Prostate gland (tissue), 2 donors: ENCODE data around the gene GLS. TPM values are rescaled to one million over a fixed set of nuclear protein-coding genes. Genes with fewer than 3 reads are reported as not detected.

Experiments used
- DNase-seq: peaks from one replicate; pipeline ENCODE4 v3.0.0-alpha.2; 2019; ENCODE audit warnings: low spot score
- H3K27ac ChIP-seq, 2 donors: fragments of 200-600 bp; sonication (generic); 2 replicates each; pipeline ENCODE4 v1.5.1; 2017 to 2019
- H3K27me3 ChIP-seq: fragments of 200-600 bp; sonication (generic); replicated peaks from 2 replicates; pipeline ENCODE4 v1.5.1; 2019; ENCODE audit not compliant: insufficient read depth
- H3K36me3 ChIP-seq, 2 donors: fragments of 200-600 bp; sonication (generic); 1 replicate in 1 of 2; 2 replicates in 1 of 2; pipeline versions ENCODE4 v1.5.1 to v1.8.1; 2017 to 2019
- H3K4me1 ChIP-seq: fragments of 200-600 bp; sonication (generic); replicated peaks from 2 replicates; pipeline ENCODE4 v1.5.1; 2019
- H3K4me3 ChIP-seq, 2 donors: fragments of 200-600 bp; sonication (generic); 2 replicates each; pipeline ENCODE4 v1.5.1; 2017 to 2019
- H3K9me3 ChIP-seq: fragments of 200-600 bp; sonication (generic); 2 replicates; pipeline ENCODE4 v1.5.1; 2017
- CTCF ChIP-seq, 4 experiments: fragments of 200-600 bp in 2 of 4; fragments of 450-650 bp in 2 of 4; sonication (generic) in 2 of 4; IDR thresholded peaks; 1 replicate in 3 of 4; 2 replicates in 1 of 4; pipeline ENCODE4 v1.5.1; 2016 to 2019; ENCODE audit warnings: antibody characterized with exemption in 4 of 4, mild to moderate bottlenecking in 2 of 4, moderate library complexity in 2 of 4
- POLR2A ChIP-seq: fragments of 450-650 bp; IDR thresholded peaks from one replicate; pipeline ENCODE4 v1.6.1; 2016; ENCODE audit warnings: antibody characterized with exemption, mild to moderate bottlenecking
- POLR2AphosphoS5 ChIP-seq: sonication (generic); formaldehyde crosslinking; IDR thresholded peaks from one replicate; pipeline ENCODE4 v1.6.1; 2017; ENCODE audit warnings: antibody characterized with exemption
- WGBS: methylation state at CpG from one replicate; pipeline ENCODE4 v1.1.5; 2018; 5-methylcytosine and 5-hydroxymethylcytosine counted together
- intact Hi-C: fragments of 100-400 bp; cut with DNase I; formaldehyde crosslinking; loops from one replicate; pipeline ENCODE4 v1.14.2; 2022
- total RNA-seq, 2 donors: library from RNA; depleted of rRNA; stranded (reverse); fragments of >200 nt; gene quantifications; one replicate each; pipeline ENCODE4 v1.1.0, GENCODE V29; 2016

The GLS gene
- total RNA-seq, 2 donors from 2014 or later = 30.6 to 74.9 TPM

GRCh38 chr2:190891889-190892288 lies 11.3 kb downstream of the GLS start:
- no peak overlapping the region for H3K27ac ChIP-seq
- H3K4me1 ChIP-seq = no peaks in the 10 kb centered on the region

DNA sequence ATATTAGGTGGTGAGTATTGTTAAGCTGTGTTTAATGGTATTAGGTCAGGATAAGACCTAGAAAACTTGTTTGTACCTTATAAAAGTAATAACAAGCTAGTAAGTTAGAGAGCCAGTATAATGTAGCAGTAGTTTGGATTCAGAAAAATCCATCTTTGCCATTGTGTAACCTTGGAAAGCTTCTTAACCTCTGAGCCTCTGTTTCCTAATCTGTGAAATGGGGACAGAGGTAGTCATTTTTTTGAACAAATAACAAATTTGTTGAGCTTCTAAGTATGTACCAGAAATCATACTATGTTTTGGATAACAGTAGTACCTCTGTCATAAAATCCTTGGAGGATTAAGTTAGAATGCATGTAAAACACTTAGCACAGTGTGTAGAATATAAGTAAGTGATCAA lies 12.5 kb downstream of the GLS start:
- intact Hi-C loops = no loop called here
- no peak for DNase-seq
- no peaks in the 10 kb centered on the region for H3K27me3 ChIP-seq
- no peaks in the 10 kb centered on the region for H3K36me3 ChIP-seq
- no peak overlapping the region for H3K27ac ChIP-seq
- no peak overlapping the region for H3K4me3 ChIP-seq
- no peaks in the 10 kb centered on the region for H3K9me3 ChIP-seq
- H3K4me1 ChIP-seq = no peaks in the 10 kb centered on the region
- TF ChIP-seq POLR2A = no peak
- TF ChIP-seq CTCF (IDR thresholded peaks at IDR 0.05) = no peak
- TF ChIP-seq POLR2AphosphoS5 = no peak

More at GRCh38 chr2:190891889-190892288, 11.3 kb downstream of the GLS start:
- DNase-seq = no peak
- 66% methylated on average over 1 of the region's 1 CpG for WGBS
- no peak overlapping the region for H3K4me3 ChIP-seq
- H3K9me3 ChIP-seq = no peaks in the 10 kb centered on the region
- intact Hi-C loops = no loop called here
- H3K27me3 ChIP-seq = no peaks in the 10 kb centered on the region
- H3K36me3 ChIP-seq = no peaks in the 10 kb centered on the region
- TF ChIP-seq POLR2A (no peak), POLR2AphosphoS5 (no peak), CTCF (IDR thresholded peaks at IDR 0.05) (no peak)

DNA sequence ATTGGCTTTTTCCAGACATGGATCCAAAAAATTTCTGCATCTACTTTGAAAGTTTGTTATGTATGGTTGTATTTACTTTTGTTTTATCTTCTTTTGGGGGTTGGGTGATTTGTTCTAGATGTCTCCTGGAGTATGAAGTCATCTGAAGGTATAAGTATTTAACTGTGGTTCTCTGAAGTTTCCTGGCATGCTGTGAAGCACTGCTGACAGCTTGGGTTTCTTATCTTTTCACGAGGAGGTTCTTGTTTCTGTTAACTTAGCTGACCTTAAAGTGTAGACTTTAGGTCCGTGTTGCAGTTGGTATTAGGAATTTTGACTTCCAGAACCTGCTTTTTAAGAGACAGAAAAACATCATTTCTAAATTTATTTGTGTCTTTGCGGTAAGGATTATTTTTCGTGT lies 15.9 kb downstream of the GLS start:
- Histone ChIP-seq H3K4me3 (no peak overlapping the region), H3K9me3 (no peaks in the 10 kb centered on the region), H3K27ac (no peak overlapping the region), H3K27me3 (no peaks in the 10 kb centered on the region), H3K4me1 (no peaks in the 10 kb centered on the region), H3K36me3 (no peaks in the 10 kb centered on the region)
- intact Hi-C loops = no loop called here
- no peak for TF ChIP-seq POLR2AphosphoS5
- no peak for TF ChIP-seq CTCF (IDR thresholded peaks at IDR 0.05)
- TF ChIP-seq POLR2A = no peak
- WGBS = 63% methylated on average over 4 of the region's 4 CpGs
- DNase-seq = no peak

GRCh38 chr2:190903693-190904450 lies 23.3 kb downstream of the GLS start:
- no peaks in the 10 kb centered on the region for H3K9me3 ChIP-seq
- DNase-seq = no peak
- no peak overlapping the region for H3K4me3 ChIP-seq
- no peaks in the 10 kb centered on the region for H3K36me3 ChIP-seq
- no peaks in the 10 kb centered on the region for H3K27me3 ChIP-seq
- no peaks in the 10 kb centered on the region for H3K4me1 ChIP-seq
- intact Hi-C loops = no loop called here
- TF ChIP-seq POLR2A (no peak), POLR2AphosphoS5 (no peak), CTCF (IDR thresholded peaks at IDR 0.05) (no peak)
- WGBS = 61% methylated on average over 1 of the region's 1 CpG
- H3K27ac ChIP-seq = no peak overlapping the region

DNA sequence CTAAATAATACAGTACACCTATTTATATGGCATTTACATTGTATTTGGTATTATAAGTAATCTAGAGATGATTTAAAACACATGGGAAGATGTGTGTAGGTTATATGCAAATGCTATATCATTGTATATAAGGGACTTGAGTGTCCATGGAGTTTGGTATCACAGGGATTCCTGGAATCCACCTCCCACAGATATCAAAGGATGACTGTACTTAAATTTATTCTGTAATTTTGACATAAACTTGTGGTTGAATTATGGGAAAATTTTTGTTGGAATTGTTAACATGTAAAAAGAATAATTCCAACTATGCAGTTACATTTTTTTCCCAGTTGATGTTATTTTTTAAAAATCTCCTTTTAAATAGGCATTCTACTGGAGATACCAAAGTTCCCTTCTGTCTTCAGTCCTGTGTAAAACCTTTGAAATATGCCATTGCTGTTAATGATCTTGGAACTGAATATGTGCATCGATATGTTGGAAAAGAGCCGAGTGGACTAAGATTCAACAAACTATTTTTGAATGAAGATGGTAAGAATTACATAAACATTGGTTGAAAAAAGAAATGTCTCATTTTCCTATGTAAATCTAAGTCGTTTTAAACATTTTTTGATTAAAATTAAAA lies 24.1 kb downstream of the GLS start:
- no peak overlapping the region for H3K27ac ChIP-seq
- DNase-seq = no peak
- no peaks in the 10 kb centered on the region for H3K27me3 ChIP-seq
- no peak for TF ChIP-seq POLR2AphosphoS5
- no peak for TF ChIP-seq POLR2A
- no peak for TF ChIP-seq CTCF (IDR thresholded peaks at IDR 0.05)
- no peaks in the 10 kb centered on the region for H3K36me3 ChIP-seq
- no peaks in the 10 kb centered on the region for H3K4me1 ChIP-seq
- intact Hi-C loops = no loop called here
- WGBS = 94% methylated on average over 3 of the region's 3 CpGs
- H3K4me3 ChIP-seq = no peak overlapping the region
- H3K9me3 ChIP-seq = no peaks in the 10 kb centered on the region
